H1 (cell line): ENCODE results near the gene JUP. TPM values are rescaled to one million over a fixed set of nuclear protein-coding genes. Genes with fewer than 3 reads are reported as not detected.

Experiments used
- CTCF ChIA-PET: fragments of 300-600 bp; sonication (Branson Sonifier 250); formaldehyde crosslinking; loops from one replicate; lab custom pipeline; 2021; ENCODE audit not compliant: partially characterized antibody; lab: Charles Lee
- POLR2A ChIA-PET: fragments of 300-600 bp; sonication (Branson Sonifier 250); formaldehyde crosslinking; loops from one replicate; lab custom pipeline; 2021; ENCODE audit warnings: inconsistent platforms; ENCODE audit not compliant: partially characterized antibody; lab: Charles Lee
- DNase-seq, 2 experiments: peaks; one replicate each; pipeline versions ENCODE4 v3.0.0 to v3.0.0-alpha.2; 2010 to 2022; ENCODE audit warnings: low spot score in 2 of 2, low read depth in 1 of 2, mixed read lengths in 1 of 2
- FAIRE-seq: peaks from 2 replicates; lab custom pipeline; 2011; peaks lifted over from hg19 to GRCh38; lab: Jason Lieb, UNC
- H2AFZ ChIP-seq: 2 replicates; pipeline ENCODE4 v1.8.1; 2012; ENCODE audit warnings: low read length, inconsistent platforms
- H2AK5ac ChIP-seq: 2 replicates; pipeline ENCODE4 v1.6.1; 2013; ENCODE audit warnings: low read depth, low read length
- H2BK120ac ChIP-seq: replicated peaks from 2 replicates; pipeline ENCODE3; 2013; ENCODE audit warnings: low read depth, low read length, inconsistent platforms
- H2BK12ac ChIP-seq: 2 replicates; pipeline ENCODE4 v1.6.1; 2013; ENCODE audit warnings: low read depth, low read length
- H2BK15ac ChIP-seq: 2 replicates; pipeline ENCODE4 v1.6.1; 2013; ENCODE audit warnings: low read length
- H2BK20ac ChIP-seq: 2 replicates; pipeline ENCODE4 v1.6.1; 2013; ENCODE audit warnings: low read length
- H2BK5ac ChIP-seq: 2 replicates; pipeline ENCODE4 v1.6.1; 2013; ENCODE audit warnings: low read depth, low read length
- H3K14ac ChIP-seq: 2 replicates; pipeline ENCODE4 v1.6.1; 2013; ENCODE audit warnings: inconsistent platforms; ENCODE audit not compliant: insufficient read length
- H3K18ac ChIP-seq: 2 replicates; pipeline ENCODE4 v1.6.1; 2013; ENCODE audit warnings: low read length; ENCODE audit errors: extremely low read depth
- H3K23ac ChIP-seq: 2 replicates; pipeline ENCODE4 v1.6.1; 2013; ENCODE audit warnings: inconsistent platforms; ENCODE audit not compliant: insufficient read length
- H3K23me2 ChIP-seq: 2 replicates; pipeline ENCODE4 v1.6.1; 2013; ENCODE audit warnings: low read depth, low read length
- H3K27ac ChIP-seq: 2 replicates; pipeline ENCODE4 v1.6.1; 2011; ENCODE audit warnings: low read depth, low read length, inconsistent platforms
- H3K27me3 ChIP-seq, 4 experiments: replicated peaks in 1 of 4; 1 replicate in 1 of 4; 2 replicates in 3 of 4; pipeline versions ENCODE4 v1.6.1 to v1.8.1; 2011 to 2013; ENCODE audit warnings: low read length in 3 of 4, mild to moderate bottlenecking in 3 of 4, inconsistent platforms in 2 of 4, mixed read lengths in 2 of 4, moderate library complexity in 1 of 4; ENCODE audit not compliant: control insufficient read depth in 3 of 4, insufficient read depth in 3 of 4; ENCODE audit errors: extremely low read depth in 1 of 4
- H3K36me3 ChIP-seq, 4 experiments: 2 replicates each; pipeline versions ENCODE4 v1.6.1 to v1.8.1; 2011 to 2013; ENCODE audit warnings: mild to moderate bottlenecking in 4 of 4, low read length in 3 of 4, moderate library complexity in 2 of 4, control low read depth in 1 of 4, inconsistent platforms in 1 of 4; ENCODE audit not compliant: insufficient read depth in 4 of 4, control insufficient read depth in 2 of 4
- H3K4ac ChIP-seq: replicated peaks from 2 replicates; pipeline ENCODE3; 2013; ENCODE audit warnings: low read length, low read depth, mixed read lengths, inconsistent platforms; ENCODE audit not compliant: insufficient read length
- H3K4me1 ChIP-seq, 4 experiments: replicated peaks in 1 of 4; 1 replicate in 1 of 4; 2 replicates in 3 of 4; pipeline versions ENCODE4 v1.6.1 to v1.8.1; 2011 to 2013; ENCODE audit warnings: low read length in 3 of 4, inconsistent platforms in 2 of 4, mixed read lengths in 1 of 4; ENCODE audit not compliant: insufficient read depth in 4 of 4, control insufficient read depth in 3 of 4
- H3K4me2 ChIP-seq, 2 experiments: 2 replicates each; pipeline versions ENCODE4 v1.6.1 to v1.8.1; 2011 to 2013; ENCODE audit warnings: low read depth in 2 of 2, low read length in 2 of 2, control low read depth in 1 of 2, inconsistent platforms in 1 of 2, mild to moderate bottlenecking in 1 of 2; ENCODE audit not compliant: insufficient read depth in 1 of 2
- H3K4me3 ChIP-seq, 4 experiments: fragments of 200-600, 300-600 bp in 1 of 4; sonication (generic), shearing (Covaris generic), sonication (Bioruptor Twin) in 1 of 4; 2 replicates each; pipeline versions ENCODE4 v1.5.1 to v1.8.1; 2011 to 2016; ENCODE audit warnings: low read length in 4 of 4, low read depth in 3 of 4, control low read depth in 2 of 4, inconsistent platforms in 2 of 4, mild to moderate bottlenecking in 2 of 4, mixed read lengths in 1 of 4, moderate library complexity in 1 of 4; ENCODE audit not compliant: insufficient read depth in 2 of 4; ENCODE audit errors: extremely low read depth in 1 of 4
- H3K56ac ChIP-seq: replicated peaks from 2 replicates; pipeline ENCODE3; 2013; ENCODE audit warnings: low read depth, mild to moderate bottlenecking, mixed read lengths, low read length, inconsistent platforms; ENCODE audit not compliant: insufficient read length
- H3K79me1 ChIP-seq: 2 replicates; pipeline ENCODE4 v1.6.1; 2013; ENCODE audit warnings: low read depth, low read length, control low read depth
- H3K79me2 ChIP-seq, 2 experiments: 2 replicates each; pipeline versions ENCODE4 v1.6.1 to v1.8.1; 2012 to 2013; ENCODE audit warnings: low read length in 2 of 2, mild to moderate bottlenecking in 2 of 2, inconsistent platforms in 1 of 2; ENCODE audit not compliant: insufficient read depth in 2 of 2, control insufficient read depth in 1 of 2
- H3K9ac ChIP-seq, 4 experiments: replicated peaks in 1 of 4; 1 replicate in 1 of 4; 2 replicates in 3 of 4; pipeline versions ENCODE4 v1.6.1 to v1.8.1; 2011 to 2013; ENCODE audit warnings: low read depth in 3 of 4, low read length in 3 of 4, control low read depth in 2 of 4, mild to moderate bottlenecking in 2 of 4, moderate library complexity in 2 of 4, inconsistent platforms in 1 of 4; ENCODE audit errors: extremely low read depth in 1 of 4
- H3K9me3 ChIP-seq, 2 experiments: 2 replicates each; pipeline versions ENCODE4 v1.6.1 to v1.8.1; 2012 to 2013; ENCODE audit warnings: mild to moderate bottlenecking in 2 of 2, moderate library complexity in 2 of 2, control low read depth in 1 of 2, inconsistent platforms in 1 of 2, low read depth in 1 of 2, low read length in 1 of 2, mixed read lengths in 1 of 2; ENCODE audit not compliant: insufficient read depth in 2 of 2
- H4K20me1 ChIP-seq, 2 experiments: replicated peaks in 1 of 2; 2 replicates each; pipeline versions ENCODE3 to v1.8.1; 2011 to 2013; ENCODE audit warnings: inconsistent platforms in 2 of 2, low read length in 2 of 2, mild to moderate bottlenecking in 1 of 2; ENCODE audit not compliant: insufficient read depth in 2 of 2, control insufficient read depth in 1 of 2
- H4K5ac ChIP-seq: 2 replicates; pipeline ENCODE4 v1.6.1; 2013; ENCODE audit warnings: low read length, low read depth, mixed read lengths, inconsistent platforms; ENCODE audit not compliant: insufficient read length
- H4K8ac ChIP-seq: 2 replicates; pipeline ENCODE4 v1.8.0; 2013; ENCODE audit warnings: mild to moderate bottlenecking, moderate library complexity, low read length, inconsistent platforms; ENCODE audit not compliant: insufficient read depth; ENCODE audit errors: extremely low read depth
- H4K91ac ChIP-seq: replicated peaks from 2 replicates; pipeline ENCODE3; 2013; ENCODE audit warnings: low read length, mixed read lengths, inconsistent platforms; ENCODE audit not compliant: insufficient read length
- BACH1 ChIP-seq: IDR thresholded peaks from 2 replicates; pipeline ENCODE4 v1.6.1; 2012; ENCODE audit warnings: low read length, improper control_type of control experiment
- BCL11A ChIP-seq, 2 experiments: IDR thresholded peaks; one replicate each; pipeline ENCODE4 v1.6.1; 2011; ENCODE audit warnings: low read depth in 2 of 2, low read length in 2 of 2, mild to moderate bottlenecking in 2 of 2
- CBX5 ChIP-seq: fragments of 300-800, 300-1000 bp; sonication (generic); IDR thresholded peaks from 2 replicates; pipeline ENCODE4 v1.7.1; 2016; ENCODE audit warnings: antibody characterized with exemption, low read length, low read depth
- CREB1 ChIP-seq: IDR thresholded peaks from 2 replicates; pipeline ENCODE4 v1.6.1; 2012; ENCODE audit warnings: inconsistent platforms
- POU5F1 ChIP-seq: IDR thresholded peaks from 2 replicates; pipeline ENCODE4 v1.6.1; 2011; ENCODE audit warnings: low read depth, mild to moderate bottlenecking, low read length, moderate library complexity
- RXRA ChIP-seq: IDR thresholded peaks from 2 replicates; pipeline ENCODE4 v1.6.1; 2011; ENCODE audit warnings: low read depth, mild to moderate bottlenecking, low read length, moderate library complexity; ENCODE audit not compliant: insufficient read depth
- SIN3A ChIP-seq, 2 experiments: IDR thresholded peaks in 1 of 2; conservative IDR thresholded peaks in 1 of 2; 2 replicates each; pipeline ENCODE4 v1.6.1; 2011 to 2012; ENCODE audit warnings: low read length in 2 of 2, improper control_type of control experiment in 1 of 2, low read depth in 1 of 2, mild to moderate bottlenecking in 1 of 2
- SIRT6 ChIP-seq: IDR thresholded peaks from one replicate; pipeline ENCODE4 v1.7.1; 2012; ENCODE audit warnings: low read length, inconsistent platforms
- SIX5 ChIP-seq: IDR thresholded peaks from 2 replicates; pipeline ENCODE4 v1.6.1; 2011; ENCODE audit warnings: mild to moderate bottlenecking, low read depth, low read length
- TBP ChIP-seq: IDR thresholded peaks from 2 replicates; pipeline ENCODE4 v1.6.1; 2011; ENCODE audit warnings: low read depth, low read length, improper control_type of control experiment
- TEAD4 ChIP-seq: IDR thresholded peaks from 2 replicates; pipeline ENCODE4 v1.6.1; 2012; ENCODE audit warnings: low read depth, low read length, inconsistent platforms, mixed read lengths
- WGBS, 2 experiments: shearing (Covaris generic) in 1 of 2; methylation state at CpG; one replicate each; pipeline versions ENCODE4 v1.1.6 to v1.1.7; 2013 to 2015; ENCODE audit warnings: low lambda C conversion rate in 2 of 2, mixed read lengths in 2 of 2, inconsistent platforms in 1 of 2, low coverage in 1 of 2, missing lambda C conversion rate in 1 of 2; ENCODE audit not compliant: insufficient replicate concordance in 2 of 2, insufficient coverage in 1 of 2, insufficient read length in 1 of 2; ENCODE audit errors: extremely low coverage in 1 of 2, missing lambda C conversion rate in 1 of 2; 5-methylcytosine and 5-hydroxymethylcytosine counted together
- polyA plus RNA-seq, 7 experiments: library from polyadenylated mRNA; depleted of rRNA in 3 of 7; stranded (reverse) in 5 of 7; unstranded in 2 of 7; fragments of >200 nt in 5 of 7; fragments of 200-250 nt in 2 of 7; gene quantifications; 1 replicate in 5 of 7; 2 replicates in 1 of 7; 4 replicates in 1 of 7; pipeline versions ENCODE4 v1.2.1 to v1.2.3, GENCODE V29; 2011 to 2013; ENCODE audit warnings: missing spikeins in 2 of 7, mixed read lengths in 2 of 7
- total RNA-seq: library from RNA; stranded (reverse); fragmentation: NEBNext Ultra II Directional; extraction: Animal tissue kit (Norgen Biotek cat#: 25700); gene quantifications from 2 replicates; pipeline ENCODE4 v1.2.1, GENCODE V29; 2021

The JUP gene
- total and polyA plus RNA-seq, 2 of the 8 experiments (the other 6 are each of a cell fraction or from before 2014, with no cell fraction given), result 62.8 to 102 TPM

- TF ChIP-seq CREB1 (no peak), SIX5 (no peak), CBX5 (no peak), BACH1 (no peak), BCL11A (IDR thresholded peaks at IDR 0.05; ENCODE audit: low read depth in 2 of 2, low read length in 2 of 2) (no peak), RXRA (no peak), TEAD4 (no peak), TBP (no peak), POU5F1 (no peak), SIRT6 (no peak), SIN3A (conservative IDR thresholded peaks at IDR 0.05 in 1 of 2, IDR thresholded peaks at IDR 0.05 in 1 of 2; ENCODE audit: low read depth in 1 of 2, low read length in 2 of 2) (no peak)
- TF ChIP-seq, all 59 proteins: peak for 0
- Histone ChIP-seq H2BK15ac (no peak overlapping the region), H4K5ac (no peak overlapping the region), H3K23me2 (peaks cover 14% of the 10 kb centered on the region), H3K27me3 (no peaks in the 10 kb centered on the region), H4K20me1 (peaks cover 0 to 9% of the 10 kb centered on the region in 2 experiments), H3K79me2 (peaks cover 0 to 28% of the 10 kb centered on the region in 2 experiments; a peak in 2 of 4 replicates), H2BK20ac (no peak overlapping the region), H3K56ac (no peak overlapping the region), H3K36me3 (peaks cover 2 to 22% (median 3%) of the 10 kb centered on the region in 4 experiments; a peak in 2 of 8 replicates), H2AK5ac (no peak overlapping the region), H3K9ac (0 out of 7 replicates have a peak overlapping the region, but pooled peaks of 1 of the 4 experiments have one; percentile 17), H3K14ac (no peak overlapping the region), H3K18ac (no peak overlapping the region), H3K4ac (no peak overlapping the region), H2AFZ (no peak overlapping the region), H3K23ac (no peak overlapping the region), H3K4me1 (peaks cover 0 to 34% (median 18%) of the 10 kb centered on the region in 4 experiments; a peak in 6 of 7 replicates), H3K4me3 (no peak overlapping the region), H3K79me1 (peaks cover 15% of the 10 kb centered on the region), H3K9me3 (no peaks in the 10 kb centered on the region), H2BK5ac (no peak overlapping the region; the same call in 1 of the 2 replicates), H2BK12ac (peak overlapping the region; percentile 35; the same call in 1 of the 2 replicates), H4K8ac (no peak overlapping the region), H3K4me2 (no peak overlapping the region), H4K91ac (peak overlapping the region; percentile 13), H3K27ac (no peak overlapping the region), H2BK120ac (no peak overlapping the region)
- ChIA-PET POLR2A (interaction anchor here (1.2 to 2.9 kb wide), 4 partner anchors 9 to 128 kb away, joined by 4 to 12 read pairs (median 8); partner anchors contain the start of gene EIF1), CTCF (interaction anchor here (0.5 to 2.9 kb wide), 3 partner anchors 15 to 38 kb away, joined by 3 to 15 read pairs (median 8); no protein-coding TSS in a partner anchor)
- 92% methylated on average over 20 of the region's 23 CpGs; no CpG with 5 or more reads in 1 of the 2 experiments for WGBS, 2 experiments
- FAIRE-seq (no peak), DNase-seq (no peak)
Measured at GRCh38 chr17:41816637-41817320, 30.3 kb upstream of the JUP start.
